CD8-positive, alpha-beta memory T cell (primary cell): ENCODE results near the gene GRIA3. TPM values are rescaled to one million over a fixed set of nuclear protein-coding genes. Genes with fewer than 3 reads are reported as not detected.
A peak's percentile ranks its signal among the peaks of the same experiment; 100 is the strongest.

ENCODE experiments used
- CTCF ChIA-PET: fragments of 350-600 bp; sonication (Branson Sonifier 250); formaldehyde crosslinking; loops from one replicate; lab custom pipeline; 2021; ENCODE audit warnings: antibody characterized with exemption; lab: Charles Lee
- POLR2A ChIA-PET: fragments of 350-600 bp; sonication (Branson Sonifier 250); formaldehyde crosslinking; loops from one replicate; lab custom pipeline; 2021; ENCODE audit warnings: antibody characterized with exemption; lab: Charles Lee
- DNase-seq, 5 donors: peaks; one replicate each; pipeline versions ENCODE4 v3.0.0 to v3.0.0-alpha.2; 2020 to 2022; ENCODE audit warnings: mixed read lengths in 1 of 5
- H3K27ac ChIP-seq: one replicate; pipeline ENCODE4 v1.7.0; 2013; ENCODE audit warnings: low read depth, mild to moderate bottlenecking, low read length, moderate library complexity
- H3K27me3 ChIP-seq: 2 replicates; pipeline ENCODE4 v1.7.0; 2013; ENCODE audit warnings: low read length, mild to moderate bottlenecking; ENCODE audit not compliant: insufficient read depth, poor library complexity, severe bottlenecking
- H3K36me3 ChIP-seq: 2 replicates; pipeline ENCODE4 v1.7.0; 2013; ENCODE audit warnings: mild to moderate bottlenecking, low read length, moderate library complexity; ENCODE audit not compliant: insufficient read depth
- H3K4me1 ChIP-seq: 2 replicates; pipeline ENCODE4 v1.7.0; 2013; ENCODE audit warnings: mild to moderate bottlenecking, low read length, moderate library complexity; ENCODE audit not compliant: insufficient read depth
- H3K4me3 ChIP-seq: 2 replicates; pipeline ENCODE4 v1.7.0; 2013; ENCODE audit warnings: mild to moderate bottlenecking, low read length
- H3K9me3 ChIP-seq: 2 replicates; pipeline ENCODE4 v1.7.0; 2013; ENCODE audit warnings: mild to moderate bottlenecking, low read length
- H3K27ac Mint-ChIP-seq, 8 donors: one replicate each; pipeline ENCODE4 v1.8.0; 2020 to 2021; ENCODE audit warnings: mixed read lengths in 8 of 8, mild to moderate bottlenecking in 6 of 8, inconsistent platforms in 3 of 8, moderate library complexity in 3 of 8
- H3K27me3 Mint-ChIP-seq, 2 donors: one replicate each; pipeline ENCODE4 v1.8.0; 2020 to 2021; ENCODE audit warnings: mixed read lengths in 2 of 2, mild to moderate bottlenecking in 1 of 2, moderate library complexity in 1 of 2
- H3K36me3 Mint-ChIP-seq, 3 donors: one replicate each; pipeline ENCODE4 v1.8.0; 2020 to 2021; ENCODE audit warnings: mixed read lengths in 3 of 3, inconsistent platforms in 1 of 3, mild to moderate bottlenecking in 1 of 3
- H3K4me1 Mint-ChIP-seq, 3 donors: one replicate each; pipeline ENCODE4 v1.8.0; 2020 to 2021; ENCODE audit warnings: mixed read lengths in 3 of 3, inconsistent platforms in 1 of 3, mild to moderate bottlenecking in 1 of 3
- H3K4me3 Mint-ChIP-seq, 7 donors: one replicate each; pipeline ENCODE4 v1.8.0; 2020 to 2021; ENCODE audit warnings: mixed read lengths in 7 of 7, mild to moderate bottlenecking in 6 of 7, moderate library complexity in 4 of 7, inconsistent platforms in 2 of 7
- H3K9me3 Mint-ChIP-seq, 5 donors: one replicate each; pipeline ENCODE4 v1.8.0; 2020 to 2022; ENCODE audit warnings: mixed read lengths in 5 of 5, mild to moderate bottlenecking in 3 of 5, moderate library complexity in 2 of 5, inconsistent platforms in 1 of 5
- polyA plus RNA-seq: library from polyadenylated mRNA; unstranded; fragments of 300-500 nt; fragmentation: Illumina TruSeq; gene quantifications from one replicate; pipeline ENCODE4 v1.2.3, GENCODE V29; 2021
- total RNA-seq, 2 experiments: library from RNA; stranded (reverse); gene quantifications; one replicate each; pipeline ENCODE4 v1.2.3, GENCODE V29; 2021

Gene GRIA3
- total RNA-seq = under 1 TPM in 1 of 2 experiments, not detected in 1; 0.16 TPM
- not detected for polyA plus RNA-seq

- DNase-seq = no peak
- no peaks in the 10 kb centered on the region for H3K36me3 ChIP-seq
- H3K27ac ChIP-seq = no peak within 1 kb of the TSS
- H3K9me3 ChIP-seq = no peaks in the 10 kb centered on the region
- Mint-ChIP-seq H3K4me3 (peak within 1 kb of the TSS in 3 of 7 donors; percentile 33 to 56 (median 48)), H3K36me3 (no peaks in the 10 kb centered on the region), H3K27me3 (peaks cover 21 to 25% of the 10 kb centered on the region in 2 donors), H3K9me3 (peaks cover 0 to 16% (median 1%) of the 10 kb centered on the region in 5 donors), H3K4me1 (peaks cover 0 to 3% (median 0%) of the 10 kb centered on the region in 3 donors), H3K27ac (no peak within 1 kb of the TSS)
- no peaks in the 10 kb centered on the region for H3K4me1 ChIP-seq
- POLR2A ChIA-PET = no interaction called here
- no peaks in the 10 kb centered on the region for H3K27me3 ChIP-seq
- no peak within 1 kb of the TSS for H3K4me3 ChIP-seq
- CTCF ChIA-PET = no interaction called here
Observed at GRCh38 chrX:123184219-123184865, at the start of gene GRIA3. GRIA3 (plus strand) TSS chrX:123184278; CDS start chrX:123184536, 258 bp downstream.

DNA sequence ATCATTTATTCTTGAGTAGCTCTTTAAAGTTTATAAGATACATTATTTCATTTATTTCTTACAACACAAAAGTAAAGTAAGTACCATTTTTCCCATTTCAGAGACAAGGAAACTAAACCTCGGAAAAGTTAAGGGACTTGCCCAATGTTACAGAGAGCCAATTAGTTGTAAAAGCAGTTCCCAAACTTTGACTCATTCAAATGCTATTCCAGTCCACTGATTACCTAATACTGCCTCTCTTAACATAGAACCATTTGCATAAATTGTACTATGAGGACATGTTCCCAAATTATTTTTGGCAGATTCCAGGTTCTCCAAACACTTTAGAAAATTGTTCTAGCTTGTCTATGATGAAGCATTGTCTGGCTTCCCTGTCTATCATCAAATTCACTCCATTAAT, 45.6 kb upstream of the GRIA3 start:
- POLR2A ChIA-PET = no interaction called here
- Histone ChIP-seq H3K4me3 (no peak overlapping the region), H3K27me3 (no peaks in the 10 kb centered on the region), H3K36me3 (no peaks in the 10 kb centered on the region), H3K4me1 (no peaks in the 10 kb centered on the region), H3K9me3 (no peaks in the 10 kb centered on the region), H3K27ac (no peak overlapping the region)
- CTCF ChIA-PET = no interaction called here
- Mint-ChIP-seq H3K9me3 (peaks cover 0 to 11% (median 0%) of the 10 kb centered on the region in 5 donors), H3K4me3 (no peak overlapping the region), H3K27ac (no peak overlapping the region), H3K27me3 (no peaks in the 10 kb centered on the region), H3K4me1 (no peaks in the 10 kb centered on the region), H3K36me3 (no peaks in the 10 kb centered on the region)
- DNase-seq = no peak

DNA sequence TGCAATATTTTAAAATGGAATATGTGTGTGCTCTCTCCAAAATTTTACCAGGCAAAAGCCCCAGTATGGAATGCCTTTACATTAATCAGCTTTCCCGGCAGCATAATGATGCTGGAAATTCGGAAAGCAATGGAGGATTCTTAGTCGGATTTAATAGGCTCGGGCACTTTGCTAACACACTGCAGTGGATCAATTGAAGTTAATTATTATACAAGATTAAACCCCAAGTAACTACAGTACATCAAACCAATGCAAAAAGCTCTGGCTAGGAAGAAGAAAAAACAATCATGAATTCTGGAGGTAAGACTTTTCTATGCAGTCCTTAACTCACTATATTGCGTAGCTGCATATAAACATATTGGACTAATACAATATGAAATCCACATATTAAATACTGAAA, 43.6 kb upstream of the GRIA3 start:
- CTCF ChIA-PET = no interaction called here
- DNase-seq = no peak
- H3K27me3 Mint-ChIP-seq = no peaks in the 10 kb centered on the region
- H3K4me3 ChIP-seq = no peak overlapping the region
- peaks cover 0 to 5% (median 0%) of the 10 kb centered on the region in 5 donors for H3K9me3 Mint-ChIP-seq
- no peak overlapping the region for H3K27ac ChIP-seq
- H3K27me3 ChIP-seq = no peaks in the 10 kb centered on the region
- H3K4me1 ChIP-seq = no peaks in the 10 kb centered on the region
- H3K9me3 ChIP-seq = no peaks in the 10 kb centered on the region
- no peaks in the 10 kb centered on the region for H3K4me1 Mint-ChIP-seq
- no peak overlapping the region for H3K4me3 Mint-ChIP-seq
- no peak overlapping the region for H3K27ac Mint-ChIP-seq
- POLR2A ChIA-PET = no interaction called here
- H3K36me3 Mint-ChIP-seq = no peaks in the 10 kb centered on the region
- H3K36me3 ChIP-seq = no peaks in the 10 kb centered on the region

DNA sequence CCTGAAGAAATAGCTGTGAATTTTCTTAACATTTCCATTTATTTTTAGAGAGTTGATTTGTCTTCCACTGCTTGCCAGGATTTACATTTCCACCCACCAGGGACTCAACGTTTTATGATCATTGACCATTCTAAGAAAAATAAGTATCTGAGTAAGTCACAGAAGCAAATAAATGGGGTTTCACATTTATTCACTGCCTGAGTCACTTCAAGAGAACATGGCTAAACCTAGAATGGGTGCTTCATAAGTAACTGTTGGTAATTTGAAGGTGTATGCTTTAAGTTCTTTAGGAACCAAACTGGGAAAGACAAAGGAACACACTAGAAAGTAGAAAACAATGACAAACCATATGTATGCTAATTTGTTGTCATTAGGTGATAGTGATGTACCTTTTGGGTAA, 43.2 kb upstream of the GRIA3 start:
- ChIA-PET CTCF (no interaction called here), POLR2A (no interaction called here)
- Mint-ChIP-seq H3K4me1 (no peaks in the 10 kb centered on the region), H3K27me3 (no peaks in the 10 kb centered on the region), H3K4me3 (no peak overlapping the region), H3K27ac (no peak overlapping the region), H3K36me3 (no peaks in the 10 kb centered on the region), H3K9me3 (peaks cover 0 to 5% (median 0%) of the 10 kb centered on the region in 5 donors)
- no peaks in the 10 kb centered on the region for H3K9me3 ChIP-seq
- no peak overlapping the region for H3K4me3 ChIP-seq
- no peaks in the 10 kb centered on the region for H3K4me1 ChIP-seq
- H3K36me3 ChIP-seq = no peaks in the 10 kb centered on the region
- H3K27ac ChIP-seq = no peak overlapping the region
- DNase-seq = no peak
- no peaks in the 10 kb centered on the region for H3K27me3 ChIP-seq

GRCh38 chrX:123153846-123154335, 30.2 kb upstream of the GRIA3 start:
- H3K27ac ChIP-seq = no peak overlapping the region
- no peak overlapping the region for H3K4me3 ChIP-seq
- Mint-ChIP-seq H3K27ac (no peak overlapping the region), H3K27me3 (peaks cover 0 to 1% of the 10 kb centered on the region in 2 donors), H3K4me1 (no peaks in the 10 kb centered on the region), H3K36me3 (no peaks in the 10 kb centered on the region), H3K4me3 (no peak overlapping the region), H3K9me3 (peaks cover 0 to 3% (median 0%) of the 10 kb centered on the region in 5 donors)
- H3K4me1 ChIP-seq = no peaks in the 10 kb centered on the region
- DNase-seq = no peak
- H3K27me3 ChIP-seq = no peaks in the 10 kb centered on the region
- POLR2A ChIA-PET = no interaction called here
- no peaks in the 10 kb centered on the region for H3K9me3 ChIP-seq
- H3K36me3 ChIP-seq = no peaks in the 10 kb centered on the region
- CTCF ChIA-PET = no interaction called here

- H3K9me3 Mint-ChIP-seq = peaks cover 0 to 3% (median 0%) of the 10 kb centered on the region in 5 donors
- ChIA-PET POLR2A (no interaction called here), CTCF (no interaction called here)
- no peaks in the 10 kb centered on the region for H3K36me3 Mint-ChIP-seq
- peaks cover 0 to 3% of the 10 kb centered on the region in 2 donors for H3K27me3 Mint-ChIP-seq
- Histone ChIP-seq H3K9me3 (no peaks in the 10 kb centered on the region), H3K4me3 (no peak overlapping the region), H3K4me1 (no peaks in the 10 kb centered on the region), H3K27ac (no peak overlapping the region), H3K27me3 (no peaks in the 10 kb centered on the region), H3K36me3 (no peaks in the 10 kb centered on the region)
- no peak for DNase-seq
- no peak overlapping the region for H3K27ac Mint-ChIP-seq
- H3K4me3 Mint-ChIP-seq = no peak overlapping the region
- H3K4me1 Mint-ChIP-seq = no peaks in the 10 kb centered on the region
Observed at GRCh38 chrX:123155327-123155726, 28.8 kb upstream of the GRIA3 start.

DNA sequence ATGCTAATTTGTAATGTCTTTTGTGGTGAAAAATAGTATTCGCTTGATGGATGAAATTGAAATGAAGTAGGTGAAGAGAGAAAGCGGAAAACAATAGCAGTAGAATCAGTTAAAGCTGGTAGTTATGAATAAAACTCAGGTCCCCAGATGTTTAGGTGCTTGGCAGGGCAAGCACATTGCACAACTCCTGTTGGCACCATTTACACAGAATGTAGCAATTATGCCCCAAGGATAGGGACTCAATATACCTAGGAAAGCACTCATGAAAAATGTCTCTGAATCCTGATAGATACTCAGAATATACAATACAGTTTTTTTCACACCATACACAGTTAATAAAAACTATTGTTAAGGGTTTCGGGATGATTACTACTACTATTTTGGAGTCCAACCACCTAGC, 26.5 kb upstream of the GRIA3 start:
- H3K4me3 Mint-ChIP-seq = no peak overlapping the region
- Histone ChIP-seq H3K36me3 (no peaks in the 10 kb centered on the region), H3K27me3 (no peaks in the 10 kb centered on the region), H3K4me3 (no peak overlapping the region), H3K4me1 (no peaks in the 10 kb centered on the region), H3K27ac (no peak overlapping the region), H3K9me3 (no peaks in the 10 kb centered on the region)
- H3K4me1 Mint-ChIP-seq = no peaks in the 10 kb centered on the region
- peaks cover 0 to 3% of the 10 kb centered on the region in 2 donors for H3K27me3 Mint-ChIP-seq
- no peak overlapping the region for H3K27ac Mint-ChIP-seq
- H3K36me3 Mint-ChIP-seq = no peaks in the 10 kb centered on the region
- DNase-seq = no peak
- CTCF ChIA-PET = no interaction called here
- POLR2A ChIA-PET = no interaction called here
- peaks cover 0 to 3% (median 1%) of the 10 kb centered on the region in 5 donors for H3K9me3 Mint-ChIP-seq

- H3K27ac ChIP-seq = no peak overlapping the region
- no peaks in the 10 kb centered on the region for H3K36me3 Mint-ChIP-seq
- H3K4me3 ChIP-seq = no peak overlapping the region
- peak overlapping the region in 1 of 8 donors; percentile 25 for H3K27ac Mint-ChIP-seq
- no peaks in the 10 kb centered on the region for H3K4me1 ChIP-seq
- H3K4me3 Mint-ChIP-seq = no peak overlapping the region
- peaks cover 0 to 3% of the 10 kb centered on the region in 2 donors for H3K27me3 Mint-ChIP-seq
- DNase-seq = no peak
- no peaks in the 10 kb centered on the region for H3K36me3 ChIP-seq
- POLR2A ChIA-PET = no interaction called here
- CTCF ChIA-PET = no interaction called here
- H3K4me1 Mint-ChIP-seq = no peaks in the 10 kb centered on the region
- H3K27me3 ChIP-seq = no peaks in the 10 kb centered on the region
- no peaks in the 10 kb centered on the region for H3K9me3 ChIP-seq
- peaks cover 0 to 5% (median 1%) of the 10 kb centered on the region in 5 donors for H3K9me3 Mint-ChIP-seq
Observed at GRCh38 chrX:123159403-123159802, 24.7 kb upstream of the GRIA3 start.
